NCI-H345 treated with DMSO at 0.1 percent for 48 hours (cell line): ENCODE measurements around the gene ABCG2.
"Not testable (repeated sequence)": the region's sequence is repeated elsewhere in the genome, so short reads cannot be mapped to it uniquely, and the experiment has no call there.

Source experiments
- DNase-seq: peaks from one replicate; lab custom pipeline; 2025; ENCODE audit not compliant: unreplicated experiment; lab: John Stamatoyannopoulos, UW

ABCG2 gene

GRCh38 chr4:88119943-88120342, 38.5 kb downstream of the ABCG2 start:
- no peak for DNase-seq

GRCh38 chr4:88115587-88115986, 42.9 kb downstream of the ABCG2 start:
- DNase-seq: no peak

GRCh38 chr4:88112856-88113255, 45.6 kb downstream of the ABCG2 start:
- DNase-seq: no peak

- no peak for DNase-seq
Measured at GRCh38 chr4:88110826-88111225, 47.6 kb downstream of the ABCG2 start.

- DNase-seq: no peak
Measured at GRCh38 chr4:88109123-88109881, 49.1 kb downstream of the ABCG2 start.

- no peak for DNase-seq
Measured at GRCh38 chr4:88108747-88109122, 49.7 kb downstream of the ABCG2 start.

- DNase-seq: not testable (repeated sequence)
Measured at GRCh38 chr4:88108108-88108465, 50.4 kb downstream of the ABCG2 start.

GRCh38 chr4:88107406-88108107, 50.9 kb downstream of the ABCG2 start:
- DNase-seq: no peak

- DNase-seq: no peak
Measured at GRCh38 chr4:88106205-88106604, 52.2 kb downstream of the ABCG2 start.

- peak; percentile 1 for DNase-seq
Measured at GRCh38 chr4:88104902-88105610, 53.4 kb downstream of the ABCG2 start.

- no peak for DNase-seq
Measured at GRCh38 chr4:88102026-88102425, 56.4 kb downstream of the ABCG2 start.

- no peak for DNase-seq
Measured at GRCh38 chr4:88101165-88101564, 57.3 kb downstream of the ABCG2 start.

- DNase-seq: no peak
Measured at GRCh38 chr4:88098993-88099752, 59.3 kb downstream of the ABCG2 start.

- DNase-seq: no peak
Measured at GRCh38 chr4:88097781-88098180, 60.7 kb downstream of the ABCG2 start.

- no peak for DNase-seq
Measured at GRCh38 chr4:88097301-88097700, 61.1 kb downstream of the ABCG2 start.

GRCh38 chr4:88093874-88094273, 64.6 kb downstream of the ABCG2 start:
- DNase-seq: no peak

- DNase-seq: no peak
Measured at GRCh38 chr4:88091378-88091777, 67.1 kb downstream of the ABCG2 start.

- DNase-seq: no peak
Measured at GRCh38 chr4:88090898-88091297, 67.5 kb downstream of the ABCG2 start.

GRCh38 chr4:88087004-88087403, 71.4 kb downstream of the ABCG2 start:
- no peak for DNase-seq

- no peak for DNase-seq
Measured at GRCh38 chr4:88080626-88081025, 77.8 kb downstream of the ABCG2 start.

GRCh38 chr4:88078579-88078978, 79.9 kb downstream of the ABCG2 start:
- no peak for DNase-seq
